K562 (cell line): Measurements from ENCODE around the gene PHF12. TPM values are rescaled to one million over a fixed set of nuclear protein-coding genes. Genes with fewer than 3 reads are reported as not detected.
A peak's percentile ranks its signal among the peaks of the same experiment; 100 is the strongest.

Experiments
- ATAC-seq: fragments of 200-7000 bp; cut with Tn5 transposase; 3 replicates; pipeline ENCODE4 v1.9.1; 2020; ENCODE audit warnings: moderate library complexity
- BruUV-seq: library from RNA; stranded (reverse); fragments of 400-500 nt; replicated peaks from 2 replicates; lab custom pipeline; 2021; lab: Mats Ljungman, UMichigan
- CTCF ChIA-PET: fragments of 300-600 bp; formaldehyde crosslinking; extraction: SDS; loops from one replicate; lab custom pipeline; 2021; ENCODE audit warnings: low intra/inter-chr PET ratio; lab: Yijun Ruan, JAX
- POLR2A ChIA-PET: fragments of 300-600, 350-650 bp; sonication (Branson Sonifier 250); formaldehyde crosslinking; extraction: SDS; loops from one replicate; lab custom pipeline; 2021; ENCODE audit warnings: antibody characterized with exemption, inconsistent platforms; lab: Yijun Ruan, JAX
- DNase-seq, 4 experiments: peaks; one replicate each; pipeline versions ENCODE4 v3.0.0 to v3.0.0-alpha.2; 2011 to 2018; ENCODE audit warnings: low spot score in 3 of 4, mixed read lengths in 3 of 4; ENCODE audit errors: extremely low read depth in 1 of 4
- FAIRE-seq: peaks from 2 replicates; lab custom pipeline; 2011; peaks lifted over from hg19 to GRCh38; lab: Jason Lieb, UNC
- H2AFZ ChIP-seq: 2 replicates; pipeline ENCODE4 v1.6.0; 2011; ENCODE audit warnings: low read depth, low read length, control low read depth, inconsistent platforms
- H3K27ac ChIP-seq: fragments of 200-600 bp; 3 replicates; pipeline ENCODE4 v1.8.0; 2011; ENCODE audit warnings: low read depth, mild to moderate bottlenecking, control low read depth, inconsistent platforms, low read length, moderate library complexity, mixed read lengths; ENCODE audit errors: extremely low read depth
- H3K27me3 ChIP-seq, 2 experiments: fragments of 300-600 bp in 1 of 2; 2 replicates in 1 of 2; 3 replicates in 1 of 2; pipeline versions ENCODE4 v1.6.0 to v1.8.0; 2011; ENCODE audit warnings: inconsistent platforms in 2 of 2, low read length in 2 of 2, mild to moderate bottlenecking in 1 of 2, mixed read lengths in 1 of 2, moderate library complexity in 1 of 2; ENCODE audit not compliant: control insufficient read depth in 2 of 2, insufficient read depth in 2 of 2
- H3K36me3 ChIP-seq: fragments of 300-600 bp; 3 replicates; pipeline ENCODE4 v1.8.0; 2011; ENCODE audit warnings: mild to moderate bottlenecking, low read length, inconsistent platforms; ENCODE audit not compliant: control insufficient read depth, insufficient read depth
- H3K4me1 ChIP-seq, 2 experiments: fragments of 200-600 bp in 1 of 2; replicated peaks in 1 of 2; 2 replicates in 1 of 2; 3 replicates in 1 of 2; pipeline versions ENCODE4 v1.5.1 to v1.8.0; 2011; ENCODE audit warnings: inconsistent platforms in 2 of 2, low read length in 2 of 2, mild to moderate bottlenecking in 1 of 2, mixed read lengths in 1 of 2, moderate library complexity in 1 of 2; ENCODE audit not compliant: control insufficient read depth in 2 of 2, insufficient read depth in 2 of 2
- H3K4me2 ChIP-seq: 2 replicates; pipeline ENCODE4 v1.6.1; 2011; ENCODE audit warnings: low read length, control low read depth, inconsistent platforms, mixed read lengths; ENCODE audit not compliant: insufficient read depth
- H3K4me3 ChIP-seq: fragments of 200-600 bp; sonication (generic), shearing (Covaris generic); 2 replicates; pipeline ENCODE4 v1.5.1; 2016; ENCODE audit warnings: control low read depth, inconsistent platforms
- H3K79me2 ChIP-seq: fragments of 200-600 bp; 3 replicates; pipeline ENCODE4 v1.8.0; 2011; ENCODE audit warnings: low read length, inconsistent platforms; ENCODE audit not compliant: control insufficient read depth, insufficient read depth
- H3K9ac ChIP-seq, 2 experiments: 2 replicates each; pipeline versions ENCODE4 v1.6.0 to v1.6.1; 2011; ENCODE audit warnings: low read depth in 2 of 2, low read length in 2 of 2, control low read depth in 1 of 2, inconsistent platforms in 1 of 2, mild to moderate bottlenecking in 1 of 2, mixed read lengths in 1 of 2; ENCODE audit not compliant: insufficient read depth in 1 of 2
- H3K9me1 ChIP-seq: one replicate; pipeline ENCODE4 v1.6.0; 2011; ENCODE audit warnings: inconsistent platforms, mild to moderate bottlenecking, low read length, moderate library complexity; ENCODE audit not compliant: control insufficient read depth, insufficient read depth
- H3K9me3 ChIP-seq: replicated peaks from 2 replicates; pipeline ENCODE4 v1.5.1; 2011; ENCODE audit warnings: low read depth, low read length, inconsistent platforms; ENCODE audit not compliant: control insufficient read depth, insufficient read depth
- H4K20me1 ChIP-seq: replicated peaks from 2 replicates; pipeline ENCODE4 v1.6.1; 2011; ENCODE audit warnings: low read length, inconsistent platforms, mixed read lengths; ENCODE audit not compliant: control insufficient read depth, insufficient read depth
- BRF2 ChIP-seq: IDR thresholded peaks from 3 replicates; pipeline ENCODE4 v1.6.1; 2011; ENCODE audit warnings: borderline replicate concordance, mild to moderate bottlenecking; ENCODE audit not compliant: insufficient read length, insufficient read depth
- GATAD2B ChIP-seq: fragments of 450-650 bp; IDR thresholded peaks from 2 replicates; pipeline ENCODE4 v1.6.1; 2017; ENCODE audit warnings: mild to moderate bottlenecking, borderline replicate concordance
- HDAC3 ChIP-seq: fragments of 450-650 bp; IDR thresholded peaks from 2 replicates; pipeline ENCODE4 v1.6.1; 2018; ENCODE audit warnings: borderline replicate concordance, mild to moderate bottlenecking, moderate library complexity; ENCODE audit not compliant: partially characterized antibody
- HOXB6 ChIP-seq: fragments of 250-450 bp; sonication (Bioruptor Pico); IDR thresholded peaks from 2 replicates; pipeline ENCODE4 v1.5.1; 2022; ENCODE audit warnings: mild to moderate bottlenecking, borderline replicate concordance
- PTTG1 ChIP-seq: fragments of 450-650 bp; IDR thresholded peaks from 2 replicates; pipeline ENCODE4 v1.6.1; 2016; ENCODE audit warnings: low read depth, mild to moderate bottlenecking, missing genetic modification characterization, missing compliant biosample characterization
- SIRT6 ChIP-seq: IDR thresholded peaks from one replicate; pipeline ENCODE4 v1.6.1; 2012; ENCODE audit warnings: low read depth, mild to moderate bottlenecking, control low read depth, inconsistent platforms, low read length, moderate library complexity
- TCF7L2 ChIP-seq: fragments of 150-350 bp; IDR thresholded peaks from 2 replicates; pipeline ENCODE4 v1.6.1; 2016; ENCODE audit warnings: low read depth, mild to moderate bottlenecking, low read length, moderate library complexity
- TEAD4 ChIP-seq, 2 experiments: sonication (generic) in 1 of 2; formaldehyde crosslinking in 1 of 2; IDR thresholded peaks; 2 replicates each; pipeline versions ENCODE4 v1.6.1 to v1.8.0; 2012 to 2022; ENCODE audit warnings: borderline replicate concordance in 1 of 2, inconsistent platforms in 1 of 2, low read length in 1 of 2, mild to moderate bottlenecking in 1 of 2, missing genetic modification reagents in 1 of 2
- ZNF316 ChIP-seq: fragments of 450-650 bp; IDR thresholded peaks from 2 replicates; pipeline ENCODE4 v1.6.1; 2016
- WGBS: fragments of 100-300 bp; shearing (Covaris generic); methylation state at CpG from one replicate; pipeline ENCODE4 v1.1.6; 2016; ENCODE audit warnings: low coverage, mixed read lengths; ENCODE audit not compliant: insufficient coverage; ENCODE audit errors: missing lambda C conversion rate; 5-methylcytosine and 5-hydroxymethylcytosine counted together
- in situ Hi-C: fragments of 300-500 bp; cut with MboI; formaldehyde crosslinking; loops from 4 replicates; pipeline ENCODE4 v1.15.0; 2018; ENCODE audit warnings: inconsistent platforms, mixed read lengths
- intact Hi-C: fragments of 100-400 bp; cut with micrococcal nuclease; formaldehyde crosslinking; loops from 2 replicates; pipeline ENCODE4 v1.14.2; 2022
- polyA plus RNA-seq, 8 experiments: library from polyadenylated mRNA; depleted of rRNA in 4 of 8; stranded (reverse) in 5 of 8; unstranded in 3 of 8; fragments of >200 nt; fragmentation: Nextera tagmentation in 2 of 8; fragmentation: Illumina TruSeq in 1 of 8; extraction: Ambion mirVana in 2 of 8; extraction: Trizol in 1 of 8; gene quantifications; 2 replicates each; pipeline versions ENCODE4 v1.2.1 to v1.2.3, GENCODE V29; 2011 to 2014; ENCODE audit warnings: inconsistent platforms in 1 of 8, missing spikeins in 1 of 8
- total RNA-seq, 7 experiments: library from RNA; depleted of rRNA in 6 of 7; stranded (reverse); fragments of >200 nt in 6 of 7; fragmentation: Illumina TruSeq in 2 of 7; extraction: Trizol in 2 of 7; gene quantifications; 2 replicates each; pipeline versions ENCODE4 v1.2.1 to v1.2.3, GENCODE V29; 2011 to 2021; ENCODE audit warnings: low replicate concordance in 1 of 7
- TF ChIP-seq, protein P1 (sequence below): IDR thresholded peaks from 2 replicates; pipeline ENCODE4 v1.6.1; 2012; ENCODE audit warnings: low read depth, low read length, improper control_type of control experiment, borderline replicate concordance

PHF12 gene
- total and polyA plus RNA-seq, 9 of the 15 experiments (the other 6 are each of a cell fraction or from before 2014, with no cell fraction given), result 0.82 to 31.3 (median 13.5) TPM

DNA sequence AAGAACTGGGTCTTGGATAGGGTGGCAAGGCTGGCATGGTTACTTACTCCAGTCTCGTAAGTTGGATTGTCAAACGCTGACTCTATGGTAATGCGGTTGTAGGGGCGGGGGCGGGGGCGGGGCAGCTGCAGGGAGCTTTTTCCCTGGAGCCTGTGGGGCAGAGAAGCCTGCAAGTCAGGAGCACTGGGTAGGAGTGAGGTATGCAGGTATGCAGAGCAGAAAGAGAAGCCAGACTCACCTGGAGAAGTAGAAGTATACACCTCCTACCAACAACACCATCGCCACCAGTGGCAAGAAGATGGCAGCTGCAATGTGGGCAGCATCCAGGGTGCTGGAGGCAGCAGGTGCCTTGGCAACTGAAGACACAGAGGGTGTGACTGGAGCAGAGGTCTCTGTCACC, 4.8 kb upstream of the PHF12 start (continued):
- TF ChIP-seq TEAD4 (IDR thresholded peaks at IDR 0.05; ENCODE audit: low read length) (no peak), TEAD4 (CRISPR knock-in tag; IDR thresholded peaks at IDR 0.05; ENCODE audit: borderline replicate concordance) (no peak), GATAD2B (no peak), ZNF316 (no peak), PTTG1 (tag) (no peak), HOXB6 (CRISPR knock-in tag) (no peak), TCF7L2 (no peak), HDAC3 (no peak), SIRT6 (no peak)
- TF ChIP-seq, protein P1, sequence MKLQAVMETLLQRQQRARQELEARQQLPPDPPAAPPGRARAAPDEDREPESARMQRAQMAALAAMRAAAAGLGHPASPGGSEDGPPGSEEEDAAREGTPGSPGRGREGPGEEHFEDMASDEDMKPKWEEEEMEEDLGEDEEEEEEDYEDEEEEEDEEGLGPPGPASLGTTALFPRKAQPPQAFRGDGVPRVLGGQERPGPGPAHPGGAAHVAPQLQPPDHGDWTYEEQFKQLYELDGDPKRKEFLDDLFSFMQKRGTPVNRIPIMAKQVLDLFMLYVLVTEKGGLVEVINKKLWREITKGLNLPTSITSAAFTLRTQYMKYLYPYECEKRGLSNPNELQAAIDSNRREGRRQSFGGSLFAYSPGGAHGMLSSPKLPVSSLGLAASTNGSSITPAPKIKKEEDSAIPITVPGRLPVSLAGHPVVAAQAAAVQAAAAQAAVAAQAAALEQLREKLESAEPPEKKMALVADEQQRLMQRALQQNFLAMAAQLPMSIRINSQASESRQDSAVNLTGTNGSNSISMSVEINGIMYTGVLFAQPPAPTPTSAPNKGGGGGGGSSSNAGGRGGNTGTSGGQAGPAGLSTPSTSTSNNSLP, result no peak

- Histone ChIP-seq H3K4me2 (no peak overlapping the region), H3K4me1 (peaks cover 2 to 10% of the 10 kb centered on the region in 2 experiments; a peak in 4 of 5 replicates), H3K9me1 (no peaks in the 10 kb centered on the region), H3K4me3 (no peak overlapping the region), H3K79me2 (peaks cover 8% of the 10 kb centered on the region), H4K20me1 (peaks cover 6% of the 10 kb centered on the region; the same call in 1 of the 2 replicates), H3K9me3 (no peaks in the 10 kb centered on the region), H2AFZ (no peak overlapping the region), H3K36me3 (no peaks in the 10 kb centered on the region), H3K27ac (no peak overlapping the region), H3K9ac (0 out of 4 replicates have a peak overlapping the region, but pooled peaks of 1 of the 2 experiments have one; percentile 1), H3K27me3 (peaks cover 21 to 37% of the 10 kb centered on the region in 2 experiments; a peak in 4 of 5 replicates)
- ChIA-PET POLR2A (interaction anchor here (1.1 kb wide), 1 partner anchor 192 kb away, joined by 3 read pairs; no protein-coding TSS in a partner anchor), CTCF (no interaction called here)
- FAIRE-seq (no peak), ATAC-seq (no peak), DNase-seq (no peak)
- in situ Hi-C loops (no loop called here), intact Hi-C loops (no loop called here)
- BruUV-seq, result no TSS peak
- 2% methylated on average over 5 of the region's 5 CpGs for WGBS
- no peak for TF ChIP-seq BRF2
These were observed 4.1 kb upstream of the PHF12 start for GRCh38 chr17:28955408-28955807.
